KBM-7 (cell line): ENCODE results near the gene RNF11.

Source experiments
- DNase-seq: peaks from one replicate; pipeline ENCODE4 v3.0.0-alpha.2; 2015
- in situ Hi-C: fragments of 300-500 bp; cut with MboI; formaldehyde crosslinking; loops from 2 replicates; pipeline ENCODE4 v1.14.3; 2020; ENCODE audit warnings: low sequenced_read_pairs, low pct_unique_long_range_greater_than_20kb, mixed read lengths

Gene RNF11

GRCh38 chr1:51305371-51305823 lies 69.3 kb downstream of the RNF11 start:
- in situ Hi-C loops = no loop called here

GRCh38 chr1:51306950-51307349 lies 70.9 kb downstream of the RNF11 start:
- in situ Hi-C loops = no loop called here

More at GRCh38 chr1:51305371-51305823, 69.3 kb downstream of the RNF11 start:
- DNase-seq = no peak

GRCh38 chr1:51308636-51309035 lies 72.6 kb downstream of the RNF11 start:
- no peak for DNase-seq
- in situ Hi-C loops = no loop called here

More at GRCh38 chr1:51306950-51307349, 70.9 kb downstream of the RNF11 start:
- no peak for DNase-seq

GRCh38 chr1:51309291-51309690 lies 73.2 kb downstream of the RNF11 start:
- DNase-seq = no peak
- in situ Hi-C loops = no loop called here

- no peak for DNase-seq
- in situ Hi-C loops = no loop called here
Observed at GRCh38 chr1:51310871-51311613, 75.0 kb downstream of the RNF11 start.

GRCh38 chr1:51311826-51312225 lies 75.8 kb downstream of the RNF11 start:
- in situ Hi-C loops = no loop called here
- no peak for DNase-seq

GRCh38 chr1:51312718-51313117 lies 76.6 kb downstream of the RNF11 start:
- in situ Hi-C loops = no loop called here
- no peak for DNase-seq

- no peak for DNase-seq
- in situ Hi-C loops = no loop called here
Observed at GRCh38 chr1:51313268-51313852, 77.3 kb downstream of the RNF11 start.

- no peak for DNase-seq
- in situ Hi-C loops = no loop called here
Observed at GRCh38 chr1:51313961-51314777, 78.1 kb downstream of the RNF11 start.

GRCh38 chr1:51314974-51315373 lies 78.9 kb downstream of the RNF11 start:
- DNase-seq = no peak
- in situ Hi-C loops = no loop called here

- DNase-seq = no peak
Observed at GRCh38 chr1:51316113-51316845, 80.2 kb downstream of the RNF11 start.

GRCh38 chr1:51316846-51317120 lies 80.7 kb downstream of the RNF11 start:
- DNase-seq = no peak
- in situ Hi-C loops = no loop called here

More at GRCh38 chr1:51316113-51316845, 80.2 kb downstream of the RNF11 start:
- in situ Hi-C loops = no loop called here

GRCh38 chr1:51317798-51318197 lies 81.7 kb downstream of the RNF11 start:
- in situ Hi-C loops = no loop called here
- no peak for DNase-seq

GRCh38 chr1:51320967-51321923 lies 85.2 kb downstream of the RNF11 start:
- DNase-seq = no peak
- in situ Hi-C loops = no loop called here

GRCh38 chr1:51321924-51322280 lies 85.8 kb downstream of the RNF11 start:
- in situ Hi-C loops = no loop called here

GRCh38 chr1:51322417-51323101 lies 86.5 kb downstream of the RNF11 start:
- in situ Hi-C loops = no loop called here
- no peak for DNase-seq

More at GRCh38 chr1:51321924-51322280, 85.8 kb downstream of the RNF11 start:
- no peak for DNase-seq
